T47D (cell line): Measurements from ENCODE around the gene CCDC102A.
A peak's percentile ranks its signal among the peaks of the same experiment; 100 is the strongest.

Experiments
- DNase-seq, 2 experiments: peaks; one replicate each; pipeline versions ENCODE4 v3.0.0 to v3.0.0-alpha.2; 2011 to 2012; ENCODE audit warnings: low read depth in 1 of 2, low spot score in 1 of 2
- JUND ChIP-seq: IDR thresholded peaks from 2 replicates; pipeline ENCODE4 v1.6.1; 2012; ENCODE audit warnings: low read depth
- in situ Hi-C: cut with HindIII; loops from 2 replicates; pipeline ENCODE4 v1.10.0; 2016; ENCODE audit warnings: low sequenced_read_pairs, low pct_unique_long_range_greater_than_20kb

The CCDC102A gene

GRCh38 chr16:57486858-57487834 lies 49.2 kb downstream of the CCDC102A start:
- DNase-seq = no peak
- no peak for TF ChIP-seq JUND
- in situ Hi-C loops = no loop called here

GRCh38 chr16:57485916-57486857 lies 50.2 kb downstream of the CCDC102A start, which contains the start of gene DOK4:
DOK4 (minus strand) TSS chr16:57486493; CDS start chr16:57479507, 6,986 bp downstream.
- in situ Hi-C loops = no loop called here
- TF ChIP-seq JUND = no peak
- DNase-seq = peak; percentile 72 to 93

- in situ Hi-C loops = no loop called here
- DNase-seq = no peak
- no peak for TF ChIP-seq JUND
Measured at GRCh38 chr16:57485091-57485915, 51.1 kb downstream of the CCDC102A start.

GRCh38 chr16:57484515-57485005 lies 51.8 kb downstream of the CCDC102A start:
- TF ChIP-seq JUND = no peak
- in situ Hi-C loops = no loop called here

GRCh38 chr16:57483725-57484514 lies 52.5 kb downstream of the CCDC102A start:
- in situ Hi-C loops = no loop called here
- no peak for TF ChIP-seq JUND
- no peak for DNase-seq

More at GRCh38 chr16:57484515-57485005, 51.8 kb downstream of the CCDC102A start:
- no peak for DNase-seq

- no peak for TF ChIP-seq JUND
- no peak for DNase-seq
- in situ Hi-C loops = no loop called here
Measured at GRCh38 chr16:57482845-57483545, 53.4 kb downstream of the CCDC102A start.

- in situ Hi-C loops = no loop called here
- no peak for TF ChIP-seq JUND
Measured at GRCh38 chr16:57481421-57481820, 55.0 kb downstream of the CCDC102A start.

GRCh38 chr16:57480754-57481230 lies 55.6 kb downstream of the CCDC102A start:
- in situ Hi-C loops = no loop called here
- no peak for DNase-seq
- no peak for TF ChIP-seq JUND

More at GRCh38 chr16:57481421-57481820, 55.0 kb downstream of the CCDC102A start:
- DNase-seq = no peak

- no peak for TF ChIP-seq JUND
- DNase-seq = no peak
- in situ Hi-C loops = no loop called here
Measured at GRCh38 chr16:57479976-57480753, 56.2 kb downstream of the CCDC102A start.
